GM15510 (cell line): ENCODE results near the gene VRK2.

ENCODE experiments used
- POLR2A ChIP-seq: IDR thresholded peaks from 3 replicates; pipeline ENCODE4 v1.6.1; 2011; ENCODE audit warnings: borderline replicate concordance; ENCODE audit not compliant: insufficient read length; ENCODE audit errors: extremely low read depth

VRK2 gene

GRCh38 chr2:58089081-58089480, 42.5 kb downstream of the VRK2 start:
- TF ChIP-seq POLR2A = no peak

- TF ChIP-seq POLR2A = no peak
Observed at GRCh38 chr2:58097025-58097424, 50.4 kb downstream of the VRK2 start.

DNA sequence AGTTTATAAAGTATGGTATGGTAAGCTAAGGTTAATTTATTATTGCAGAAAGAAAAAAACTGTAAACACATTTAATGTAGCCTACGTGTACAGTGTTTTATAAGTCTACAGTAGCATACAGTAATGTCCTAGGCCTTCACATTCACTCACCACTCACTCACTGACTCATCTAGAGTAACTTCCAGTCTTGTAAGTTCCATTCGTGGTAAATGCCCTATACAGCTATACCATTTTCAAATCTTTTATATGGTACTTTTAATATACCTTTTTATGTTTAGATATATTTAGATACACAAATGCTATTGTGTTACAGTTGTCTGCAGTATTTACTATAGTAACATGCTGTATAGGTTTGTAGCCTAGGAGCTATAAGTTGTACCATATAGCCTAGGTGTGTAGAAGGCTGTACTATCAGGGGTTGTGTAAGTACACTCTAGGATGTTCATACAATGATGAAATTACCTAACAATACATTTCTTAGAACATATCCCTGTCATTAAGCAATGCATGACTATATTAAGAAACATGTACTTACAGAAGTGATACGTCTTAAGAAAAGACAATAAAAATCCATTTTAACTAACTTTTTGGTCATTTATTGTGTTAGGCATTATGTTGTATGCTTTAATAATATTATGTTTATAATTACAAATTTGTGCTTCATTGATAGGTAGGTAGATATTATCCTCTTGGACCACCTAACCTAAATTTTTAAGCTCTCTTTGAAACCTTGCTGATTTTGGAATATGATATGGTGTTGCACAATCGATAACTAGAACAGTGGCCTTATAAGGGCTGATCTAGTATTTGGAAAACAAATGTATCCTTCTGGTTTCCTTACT, 51.9 kb downstream of the VRK2 start:
- no peak for TF ChIP-seq POLR2A

DNA sequence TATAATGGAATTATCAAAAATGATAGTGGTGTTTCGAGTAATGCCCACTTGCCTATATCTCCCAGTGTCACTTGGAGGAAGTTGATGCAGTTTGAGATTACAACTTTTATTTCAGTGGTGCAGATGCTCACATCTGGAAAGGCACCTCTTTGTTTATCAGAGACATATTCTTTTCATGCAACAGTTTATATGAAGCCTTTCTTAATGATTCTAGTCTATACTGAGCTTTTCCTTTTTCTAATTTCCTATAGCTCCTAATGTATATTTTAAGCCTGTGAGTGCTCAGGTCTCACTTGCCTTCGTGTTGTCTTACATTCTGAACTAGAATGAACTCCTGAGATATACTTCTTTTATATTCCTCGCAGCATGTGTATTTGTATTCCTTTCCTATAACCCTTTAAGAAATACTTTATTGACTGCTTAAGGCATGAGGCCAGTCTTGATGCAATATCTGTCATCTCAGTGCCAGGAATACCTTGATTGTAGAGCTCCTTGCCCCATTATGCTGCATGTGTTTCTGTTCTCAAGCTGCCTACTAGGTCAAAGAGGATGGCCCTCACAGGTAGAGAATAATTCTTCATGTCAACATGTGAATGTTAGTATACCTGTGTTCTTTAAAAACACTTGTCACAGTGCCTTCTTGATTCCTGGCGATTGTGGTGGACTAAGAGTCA, 52.6 kb downstream of the VRK2 start:
- no peak for TF ChIP-seq POLR2A

- TF ChIP-seq POLR2A = no peak
Observed at GRCh38 chr2:58101500-58101899, 54.9 kb downstream of the VRK2 start.

DNA sequence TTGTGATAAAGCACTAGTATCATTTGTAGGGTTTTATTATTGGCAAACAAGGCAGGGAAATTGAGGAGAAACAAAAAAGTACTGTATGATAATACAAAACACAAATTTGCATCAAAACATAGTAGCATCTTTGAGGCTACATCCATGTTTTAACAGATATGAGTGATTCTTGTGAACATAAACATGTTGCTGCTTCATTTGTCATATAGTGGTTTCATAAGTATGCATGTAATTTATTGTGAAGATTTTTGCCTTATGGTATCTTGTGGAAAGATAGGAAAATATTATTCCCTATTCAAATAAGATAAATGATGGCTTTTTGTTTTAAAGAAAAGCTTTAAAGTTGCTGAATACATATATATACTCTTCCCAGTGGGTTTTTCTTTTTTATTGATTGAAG, 60.3 kb downstream of the VRK2 start:
- TF ChIP-seq POLR2A = no peak

DNA sequence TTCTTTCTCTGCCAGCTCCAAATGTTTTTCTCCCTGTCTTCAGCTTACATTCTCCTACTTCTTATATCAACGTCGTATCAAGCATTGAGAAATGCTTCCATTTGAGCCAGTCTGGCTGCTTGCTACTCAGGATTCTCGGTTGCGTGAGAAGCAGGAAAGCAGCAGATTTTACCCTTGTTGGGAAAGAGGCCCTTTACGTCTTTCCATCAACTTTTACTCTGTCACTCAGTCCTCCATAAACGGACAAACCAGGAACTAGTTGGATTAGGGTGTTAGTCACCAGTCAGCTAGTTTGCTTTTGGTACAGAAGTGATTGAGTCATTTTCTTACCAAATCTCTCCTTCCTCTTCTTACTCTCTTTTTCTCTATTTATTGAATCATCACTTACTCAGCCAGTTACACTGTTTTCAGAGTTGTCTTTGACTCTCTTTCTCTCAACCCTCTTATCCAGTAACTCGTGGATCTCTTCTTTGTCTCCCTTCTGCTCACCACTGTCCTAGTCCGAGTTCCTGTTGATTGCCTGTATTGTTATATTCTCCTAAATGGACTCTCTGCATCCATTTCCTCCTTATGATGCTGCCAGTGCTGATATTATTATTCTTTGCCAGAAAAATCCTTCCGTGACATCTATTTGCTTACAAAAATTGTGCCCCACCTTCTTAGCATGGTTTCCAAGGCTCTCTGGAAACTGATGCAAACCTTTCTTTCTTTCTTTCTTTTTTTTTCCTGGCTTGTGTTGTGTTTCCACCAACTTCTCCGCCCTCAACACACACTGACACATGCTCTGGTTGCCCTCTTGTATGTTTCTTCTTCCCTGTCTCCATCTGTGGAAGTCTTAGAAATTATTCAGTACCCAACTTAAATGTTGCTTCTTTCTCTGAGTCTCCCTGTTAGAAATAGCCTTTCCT, 61.5 kb downstream of the VRK2 start:
- no peak for TF ChIP-seq POLR2A

DNA sequence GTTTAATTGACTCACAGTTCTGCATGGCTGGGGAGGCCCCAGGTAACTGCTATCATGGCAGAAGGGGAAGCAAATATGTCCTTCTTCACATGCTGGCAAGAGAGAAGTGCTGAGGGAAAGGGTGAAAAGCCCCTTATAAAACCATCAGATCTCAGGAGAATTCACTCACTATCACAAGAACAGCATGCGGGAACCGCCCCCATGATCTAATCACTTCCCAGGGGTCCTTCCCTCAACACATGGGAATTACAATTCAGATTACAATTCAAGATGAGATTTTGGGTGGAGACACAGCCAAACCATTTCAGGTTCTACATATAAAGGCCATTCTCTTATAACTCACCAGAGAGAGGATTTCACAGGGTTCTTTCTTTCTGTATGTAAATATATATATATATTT, 62.9 kb downstream of the VRK2 start:
- TF ChIP-seq POLR2A = no peak

DNA sequence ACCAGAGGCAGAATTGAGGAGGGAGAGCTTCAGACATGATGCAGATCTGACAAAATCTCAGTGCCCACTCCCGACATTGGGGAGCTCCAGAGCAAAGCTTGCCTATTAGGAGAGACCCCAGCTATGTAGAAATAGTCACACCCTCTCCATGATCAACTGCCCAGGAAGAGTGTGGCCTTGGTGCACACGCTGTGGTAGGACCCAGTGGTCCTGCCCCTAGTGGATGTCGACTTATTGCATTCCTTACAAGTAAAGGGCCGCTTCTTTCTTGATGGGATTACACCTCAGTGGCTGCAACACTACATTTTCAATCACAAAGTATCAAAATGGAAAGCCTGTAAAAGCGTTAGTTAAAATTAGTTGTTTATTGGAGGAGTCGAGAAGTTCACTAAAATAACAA, 64.2 kb downstream of the VRK2 start:
- no peak for TF ChIP-seq POLR2A

- TF ChIP-seq POLR2A = no peak
Observed at GRCh38 chr2:58120626-58121229, 74.1 kb downstream of the VRK2 start.

DNA sequence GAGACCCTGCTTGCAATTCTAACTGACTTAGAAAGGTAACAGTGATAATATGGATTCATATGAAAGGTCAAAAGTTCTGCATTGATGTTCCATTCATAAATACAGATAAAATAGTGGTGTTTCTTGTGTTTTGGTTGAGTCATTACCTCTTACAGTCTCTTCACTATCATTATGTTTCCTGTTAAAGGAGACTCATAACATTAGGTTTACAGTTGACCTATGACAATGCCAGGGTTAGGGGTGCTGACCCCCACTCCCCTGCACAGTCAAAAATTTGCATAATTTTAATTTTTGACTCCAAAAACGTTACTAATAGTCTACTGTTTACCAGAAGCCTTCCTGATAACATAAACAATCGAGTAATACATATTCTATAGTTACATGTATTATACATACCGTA, 75.4 kb downstream of the VRK2 start:
- no peak for TF ChIP-seq POLR2A

DNA sequence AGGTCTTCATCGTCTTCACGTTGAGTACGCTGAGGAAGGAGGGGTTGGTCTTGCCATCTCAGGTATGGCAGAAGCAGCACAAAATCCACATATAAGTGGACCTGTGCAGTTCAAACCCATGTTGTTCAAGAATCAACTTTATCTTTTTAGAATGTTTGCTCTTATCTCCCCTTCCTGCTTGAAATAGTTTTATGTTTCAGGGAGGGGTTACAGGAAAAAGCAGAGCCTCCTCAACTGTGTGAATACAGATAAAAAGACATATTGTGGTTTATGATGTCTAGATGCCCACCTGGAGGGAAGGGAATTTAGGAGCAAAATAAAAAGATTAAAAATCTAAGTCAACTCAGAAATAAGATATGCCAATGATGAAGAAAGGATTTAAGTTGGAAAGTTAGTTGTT, 75.9 kb downstream of the VRK2 start:
- no peak for TF ChIP-seq POLR2A

GRCh38 chr2:58127111-58127510, 80.5 kb downstream of the VRK2 start:
- TF ChIP-seq POLR2A = no peak

DNA sequence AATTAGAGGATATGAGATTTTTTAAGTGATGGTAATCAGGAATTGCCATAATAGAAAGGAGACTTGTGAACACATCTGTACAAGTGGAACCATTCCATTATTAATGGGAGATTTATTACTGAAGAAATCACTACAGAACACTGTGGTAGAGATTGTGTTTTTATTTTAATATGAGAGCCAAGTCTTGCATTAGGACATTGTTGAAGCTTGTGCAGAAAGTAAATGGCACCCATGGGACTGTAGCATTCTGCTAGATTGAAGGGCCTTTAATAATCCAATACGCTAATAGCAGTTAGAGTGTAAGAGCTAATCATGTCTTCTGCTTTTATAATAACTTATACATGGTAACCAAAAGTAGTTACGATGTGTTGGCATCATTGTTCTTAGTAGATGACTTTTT, 83.6 kb downstream of the VRK2 start:
- TF ChIP-seq POLR2A = no peak

DNA sequence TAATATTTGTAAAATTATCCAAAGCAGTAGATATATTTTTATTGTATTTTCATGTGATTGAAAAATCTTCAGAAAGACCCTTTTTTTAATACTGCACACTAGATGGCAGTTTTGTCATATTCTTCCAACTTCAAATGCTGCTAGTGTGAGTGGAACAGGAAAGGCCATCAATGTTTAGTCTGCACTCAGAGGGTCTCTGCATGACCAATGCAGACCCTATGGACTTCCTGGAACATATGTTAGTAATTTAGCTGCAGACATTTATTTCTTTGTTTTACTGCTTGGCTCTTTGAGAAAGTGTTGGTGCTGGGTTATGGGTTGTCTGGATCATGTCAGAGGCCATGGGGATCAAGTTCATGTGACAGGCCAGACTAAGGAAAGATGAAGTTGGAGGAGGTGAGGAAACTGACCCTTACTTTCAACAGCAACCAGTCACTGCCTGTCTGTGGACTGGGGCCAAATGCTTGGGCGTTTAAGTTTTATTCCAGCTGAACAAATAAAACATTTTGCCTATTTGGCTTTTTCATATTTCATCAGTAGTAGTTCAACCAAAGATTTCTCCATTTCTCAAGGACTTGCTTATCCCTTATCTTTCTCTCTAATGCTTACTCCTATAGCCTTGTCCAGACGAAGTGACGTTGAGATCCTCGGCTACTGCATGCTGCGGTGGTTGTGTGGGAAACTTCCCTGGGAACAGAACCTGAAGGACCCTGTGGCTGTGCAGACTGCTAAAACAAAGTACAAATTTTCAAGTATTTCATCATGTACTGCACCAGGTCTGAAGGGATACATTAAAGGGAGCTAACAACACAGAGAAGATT, 84.8 kb downstream of the VRK2 start:
- TF ChIP-seq POLR2A = no peak

GRCh38 chr2:58133395-58133794, 86.8 kb downstream of the VRK2 start:
- TF ChIP-seq POLR2A = no peak
